B cell (primary cell): ENCODE data around the gene ALKBH2. TPM values are rescaled to one million over a fixed set of nuclear protein-coding genes. Genes with fewer than 3 reads are reported as not detected.

Experiments used
- ATAC-seq: fragments of 200-7000 bp; cut with Tn5 transposase; one replicate; pipeline ENCODE4 v1.10.0; 2021; ENCODE audit warnings: low read depth, mild to moderate bottlenecking, moderate number of reproducible peaks, moderate library complexity
- CTCF ChIA-PET: fragments of 350-600 bp; sonication (Branson Sonifier 250); formaldehyde crosslinking; loops from one replicate; lab custom pipeline; 2021; ENCODE audit warnings: antibody characterized with exemption, inconsistent platforms; lab: Charles Lee
- POLR2A ChIA-PET: fragments of 350-600 bp; sonication (Branson Sonifier 250); formaldehyde crosslinking; loops from one replicate; lab custom pipeline; 2021; ENCODE audit warnings: antibody characterized with exemption; lab: Charles Lee
- DNase-seq: peaks from one replicate; pipeline ENCODE4 v3.0.0; 2013
- H2AFZ ChIP-seq: 2 replicates; pipeline ENCODE4 v1.6.1; 2012; ENCODE audit warnings: mild to moderate bottlenecking, low read depth, low read length; ENCODE audit not compliant: insufficient read depth, poor library complexity, severe bottlenecking
- H3K27ac ChIP-seq, 2 donors: 1 replicate in 1 of 2; 2 replicates in 1 of 2; pipeline ENCODE4 v1.5.1; 2012 to 2013; ENCODE audit warnings: low read length in 2 of 2, mild to moderate bottlenecking in 2 of 2, moderate library complexity in 1 of 2
- H3K27me3 ChIP-seq, 4 experiments: fragments of 200-600 bp in 1 of 4; sonication (generic) in 1 of 4; replicated peaks in 1 of 4; 1 replicate in 2 of 4; 2 replicates in 2 of 4; pipeline versions ENCODE4 v1.6.1 to v1.7.0; 2013 to 2016; ENCODE audit warnings: low read length in 3 of 4, mild to moderate bottlenecking in 2 of 4, mixed read lengths in 1 of 4, moderate library complexity in 1 of 4; ENCODE audit not compliant: insufficient read depth in 4 of 4, control insufficient read depth in 3 of 4; ENCODE audit errors: control extremely low read depth in 1 of 4
- H3K36me3 ChIP-seq, 2 experiments: replicated peaks in 1 of 2; 1 replicate in 1 of 2; 2 replicates in 1 of 2; pipeline versions ENCODE4 v1.6.1 to v1.7.1; 2013; ENCODE audit warnings: low read length in 1 of 2; ENCODE audit not compliant: insufficient read depth in 2 of 2, control insufficient read depth in 1 of 2; ENCODE audit errors: control extremely low read depth in 1 of 2, extremely low read depth in 1 of 2
- H3K4me1 ChIP-seq, 2 donors: fragments of 200-600 bp in 1 of 2; sonication (generic) in 1 of 2; 1 replicate in 1 of 2; 2 replicates in 1 of 2; pipeline versions ENCODE4 v1.5.1 to v1.6.1; 2013 to 2017; ENCODE audit warnings: low read length in 2 of 2; ENCODE audit not compliant: control insufficient read depth in 2 of 2, insufficient read depth in 2 of 2
- H3K4me2 ChIP-seq: replicated peaks from 2 replicates; pipeline ENCODE3; 2012; ENCODE audit warnings: mild to moderate bottlenecking, low read depth, low read length; ENCODE audit not compliant: poor library complexity, severe bottlenecking
- H3K4me3 ChIP-seq, 5 experiments: fragments of 200-600 bp in 1 of 5; sonication (generic) in 1 of 5; 1 replicate in 3 of 5; 2 replicates in 2 of 5; pipeline versions ENCODE4 v1.5.1 to v1.7.0; 2011 to 2016; ENCODE audit warnings: low read length in 4 of 5, mild to moderate bottlenecking in 4 of 5, low read depth in 2 of 5, control low read depth in 1 of 5, moderate library complexity in 1 of 5; ENCODE audit not compliant: insufficient read depth in 1 of 5; ENCODE audit errors: control extremely low read depth in 1 of 5, extremely low read depth in 1 of 5
- H3K79me2 ChIP-seq: fragments of 200-600 bp; sonication (generic); one replicate; pipeline ENCODE4 v1.6.0; 2016; ENCODE audit warnings: low read length; ENCODE audit not compliant: control insufficient read depth, insufficient read depth
- H3K9ac ChIP-seq: fragments of 200-600 bp; sonication (generic); 2 replicates; pipeline ENCODE4 v1.6.1; 2017; ENCODE audit warnings: mild to moderate bottlenecking, low read length, moderate library complexity
- H3K9me3 ChIP-seq, 3 donors: one replicate each; pipeline versions ENCODE4 v1.6.1 to v1.7.1; 2013; ENCODE audit warnings: low read length in 2 of 3; ENCODE audit not compliant: control insufficient read depth in 2 of 3, insufficient read depth in 1 of 3; ENCODE audit errors: control extremely low read depth in 1 of 3
- H4K20me1 ChIP-seq: 2 replicates; pipeline ENCODE4 v1.6.0; 2012; ENCODE audit warnings: mild to moderate bottlenecking, low read length; ENCODE audit not compliant: insufficient read depth, control insufficient read depth, poor library complexity, severe bottlenecking
- H3K27ac Mint-ChIP-seq: one replicate; pipeline ENCODE4 v1.8.0; 2021; ENCODE audit warnings: mixed read lengths
- H3K27me3 Mint-ChIP-seq: one replicate; pipeline ENCODE4 v1.8.0; 2021; ENCODE audit warnings: mixed read lengths
- H3K4me1 Mint-ChIP-seq: one replicate; pipeline ENCODE4 v1.8.0; 2021; ENCODE audit warnings: mixed read lengths
- H3K4me3 Mint-ChIP-seq: one replicate; pipeline ENCODE4 v1.8.0; 2021; ENCODE audit warnings: mixed read lengths
- H3K9me3 Mint-ChIP-seq: one replicate; pipeline ENCODE4 v1.8.0; 2022; ENCODE audit warnings: mixed read lengths; ENCODE audit not compliant: insufficient read depth
- EZH2 ChIP-seq: IDR thresholded peaks from 2 replicates; pipeline ENCODE4 v1.6.1; 2012; ENCODE audit warnings: borderline replicate concordance, low read depth, mild to moderate bottlenecking, moderate library complexity, low read length; ENCODE audit not compliant: insufficient read depth, poor library complexity, severe bottlenecking
- WGBS: methylation state at CpG from one replicate; pipeline ENCODE4 v1.1.5; 2013; ENCODE audit warnings: missing lambda C conversion rate; ENCODE audit not compliant: insufficient coverage; 5-methylcytosine and 5-hydroxymethylcytosine counted together
- intact Hi-C: fragments of 100-400 bp; cut with micrococcal nuclease; formaldehyde crosslinking; loops from one replicate; pipeline ENCODE4 v1.10.0; 2022
- polyA plus RNA-seq: library from polyadenylated mRNA; depleted of rRNA; stranded (reverse); fragments of >200 nt; gene quantifications from 2 replicates; pipeline ENCODE4 v1.2.3, GENCODE V29; 2012
- total RNA-seq, 2 donors: library from RNA; stranded (reverse); fragments of 120-200 nt in 1 of 2; gene quantifications; 1 replicate in 1 of 2; 2 replicates in 1 of 2; pipeline versions ENCODE4 v1.2.3 to v1.2.4, GENCODE V29; 2013 to 2022
- TF ChIP-seq, protein P1 (sequence below): fragments of 200-600 bp; IDR thresholded peaks from one replicate; pipeline ENCODE4 v1.8.0; 2022; ENCODE audit warnings: antibody characterized with exemption, mild to moderate bottlenecking

ALKBH2 gene
- total and polyA plus RNA-seq, 2 donors (not counting 1 experiment from before 2014, with no cell fraction given): 14.6 TPM

DNA sequence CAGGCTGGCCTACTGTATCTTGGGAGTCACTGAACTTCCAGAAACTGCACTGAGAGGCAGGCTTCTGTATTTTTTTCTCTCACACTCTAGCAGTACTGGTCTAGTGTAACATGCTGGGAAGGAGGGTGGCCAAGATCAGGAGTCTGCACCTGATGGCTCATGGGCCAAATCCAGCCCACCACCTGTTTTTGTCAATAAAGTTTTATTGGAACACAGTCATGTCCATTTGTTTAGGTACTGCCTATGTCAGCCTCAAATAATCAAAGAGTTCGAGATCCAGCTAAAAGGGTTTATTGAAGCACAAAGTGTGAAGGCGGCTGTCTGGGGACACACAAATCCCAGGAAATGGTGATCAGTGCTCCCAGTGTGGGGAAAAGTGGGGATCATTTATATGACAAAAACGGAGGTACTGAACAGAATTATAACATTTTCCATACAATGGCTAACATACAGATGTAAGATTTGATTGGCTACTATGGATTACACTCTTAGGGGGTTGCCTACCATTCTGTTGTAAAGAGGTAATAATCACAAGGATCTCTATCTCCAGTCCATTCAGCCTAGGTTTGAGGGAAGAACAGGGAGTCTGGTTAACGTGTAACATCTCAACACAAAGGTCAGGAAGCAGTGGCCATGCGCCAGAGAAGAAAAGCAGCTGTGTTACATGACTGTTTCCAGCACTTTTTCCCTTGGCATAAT lies 28.0 kb downstream of the ALKBH2 start:
- CTCF ChIA-PET: no interaction called here
- Histone ChIP-seq H3K9ac (no peak overlapping the region), H3K4me1 (no peaks in the 10 kb centered on the region), H2AFZ (no peak overlapping the region), H3K27ac (no peak overlapping the region), H4K20me1 (no peaks in the 10 kb centered on the region), H3K79me2 (no peaks in the 10 kb centered on the region), H3K27me3 (no peaks in the 10 kb centered on the region), H3K4me2 (no peak overlapping the region), H3K9me3 (no peaks in the 10 kb centered on the region), H3K36me3 (peaks cover 4 to 22% of the 10 kb centered on the region in 2 experiments), H3K4me3 (no peak overlapping the region)
- Mint-ChIP-seq H3K27me3 (no peaks in the 10 kb centered on the region), H3K27ac (no peak overlapping the region), H3K4me3 (no peak overlapping the region), H3K9me3 (no peaks in the 10 kb centered on the region), H3K4me1 (no peaks in the 10 kb centered on the region)
- TF ChIP-seq, protein P1, sequence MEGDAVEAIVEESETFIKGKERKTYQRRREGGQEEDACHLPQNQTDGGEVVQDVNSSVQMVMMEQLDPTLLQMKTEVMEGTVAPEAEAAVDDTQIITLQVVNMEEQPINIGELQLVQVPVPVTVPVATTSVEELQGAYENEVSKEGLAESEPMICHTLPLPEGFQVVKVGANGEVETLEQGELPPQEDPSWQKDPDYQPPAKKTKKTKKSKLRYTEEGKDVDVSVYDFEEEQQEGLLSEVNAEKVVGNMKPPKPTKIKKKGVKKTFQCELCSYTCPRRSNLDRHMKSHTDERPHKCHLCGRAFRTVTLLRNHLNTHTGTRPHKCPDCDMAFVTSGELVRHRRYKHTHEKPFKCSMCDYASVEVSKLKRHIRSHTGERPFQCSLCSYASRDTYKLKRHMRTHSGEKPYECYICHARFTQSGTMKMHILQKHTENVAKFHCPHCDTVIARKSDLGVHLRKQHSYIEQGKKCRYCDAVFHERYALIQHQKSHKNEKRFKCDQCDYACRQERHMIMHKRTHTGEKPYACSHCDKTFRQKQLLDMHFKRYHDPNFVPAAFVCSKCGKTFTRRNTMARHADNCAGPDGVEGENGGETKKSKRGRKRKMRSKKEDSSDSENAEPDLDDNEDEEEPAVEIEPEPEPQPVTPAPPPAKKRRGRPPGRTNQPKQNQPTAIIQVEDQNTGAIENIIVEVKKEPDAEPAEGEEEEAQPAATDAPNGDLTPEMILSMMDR: no peak
- TF ChIP-seq EZH2: no peak
- WGBS: 100% methylated on average over 1 of the region's 5 CpGs
- intact Hi-C loops: no loop called here
- DNase-seq (no peak), ATAC-seq (no peak)
- POLR2A ChIA-PET: no interaction called here

DNA sequence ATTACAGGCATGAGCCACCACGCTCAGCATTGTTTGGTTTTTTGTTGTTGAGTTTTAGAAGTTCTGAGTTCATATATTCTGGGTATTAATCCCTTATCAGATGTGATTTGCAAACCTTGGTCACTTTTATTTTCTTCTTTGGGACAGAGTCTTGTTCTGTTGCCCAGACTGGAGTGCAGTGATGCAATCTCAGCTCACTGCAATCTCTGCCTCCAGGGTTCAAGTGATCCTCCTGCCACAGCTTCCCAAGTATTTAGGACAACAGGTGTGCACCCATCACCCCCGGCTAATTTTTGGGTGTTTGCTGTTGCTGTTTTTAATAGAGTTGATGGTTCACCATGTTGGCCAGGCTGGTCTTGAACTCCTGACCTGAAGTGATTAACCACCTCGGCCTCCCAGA lies 29.1 kb downstream of the ALKBH2 start:
- Histone ChIP-seq H4K20me1 (no peaks in the 10 kb centered on the region), H3K27ac (no peak overlapping the region), H2AFZ (no peak overlapping the region), H3K79me2 (no peaks in the 10 kb centered on the region), H3K4me3 (no peak overlapping the region), H3K36me3 (peaks cover 4 to 17% of the 10 kb centered on the region in 2 experiments), H3K4me1 (no peaks in the 10 kb centered on the region), H3K27me3 (no peaks in the 10 kb centered on the region), H3K9me3 (no peaks in the 10 kb centered on the region), H3K9ac (no peak overlapping the region), H3K4me2 (no peak overlapping the region)
- no peaks in the 10 kb centered on the region for H3K27me3 Mint-ChIP-seq
- no peaks in the 10 kb centered on the region for H3K9me3 Mint-ChIP-seq
- DNase-seq: no peak
- TF ChIP-seq, protein P1: no peak
- TF ChIP-seq EZH2: no peak
- ChIA-PET POLR2A (no interaction called here), CTCF (no interaction called here)
- WGBS: 86% methylated on average over 1 of the region's 3 CpGs
- no peaks in the 10 kb centered on the region for H3K4me1 Mint-ChIP-seq
- intact Hi-C loops: no loop called here
- ATAC-seq: no peak
- no peak overlapping the region for H3K27ac Mint-ChIP-seq
- no peak overlapping the region for H3K4me3 Mint-ChIP-seq
